Left ventricle myocardium inferior (tissue), 1 donor: ENCODE measurements around the gene CCDC134. TPM values are rescaled to one million over a fixed set of nuclear protein-coding genes. Genes with fewer than 3 reads are reported as not detected.
A peak's percentile ranks its signal among the peaks of the same experiment; 100 is the strongest.

Experiments
- DNase-seq: peaks from one replicate; pipeline ENCODE4 v3.0.0-alpha.2; 2020
- H3K27ac ChIP-seq: fragments of 200-600 bp; replicated peaks from 2 replicates; pipeline ENCODE4 v1.8.0; 2021
- H3K27me3 ChIP-seq: fragments of 200-600 bp; 2 replicates; pipeline ENCODE4 v1.8.0; 2021; ENCODE audit warnings: low read depth
- H3K36me3 ChIP-seq: fragments of 200-600 bp; 2 replicates; pipeline ENCODE4 v1.8.0; 2021
- H3K4me1 ChIP-seq: fragments of 200-600 bp; 2 replicates; pipeline ENCODE4 v1.8.0; 2021
- H3K4me3 ChIP-seq: fragments of 200-600 bp; 2 replicates; pipeline ENCODE4 v1.8.0; 2021; ENCODE audit warnings: mild to moderate bottlenecking, moderate library complexity
- H3K9me3 ChIP-seq: fragments of 200-600 bp; replicated peaks from 2 replicates; pipeline ENCODE4 v1.8.0; 2021
- CTCF ChIP-seq: fragments of 200-600 bp; IDR thresholded peaks from 2 replicates; pipeline ENCODE4 v1.8.0; 2021; ENCODE audit warnings: antibody characterized with exemption, mild to moderate bottlenecking, borderline replicate concordance
- intact Hi-C: fragments of 100-400 bp; cut with micrococcal nuclease; formaldehyde crosslinking; loops from one replicate; pipeline ENCODE4 v1.11.0; 2022
- total RNA-seq: library from RNA; stranded (reverse); fragmentation: NEBNext Ultra II Directional; extraction: Animal tissue kit (Norgen Biotek cat#: 25700); gene quantifications from one replicate; pipeline ENCODE4 v1.2.1, GENCODE V29; 2021
- donor health status: DM: no; HTN: yes; CAD: no; lungs with severe emphysema.

The CCDC134 gene
- total RNA-seq, 1 donor from 2014 or later = 3.9 TPM

DNA sequence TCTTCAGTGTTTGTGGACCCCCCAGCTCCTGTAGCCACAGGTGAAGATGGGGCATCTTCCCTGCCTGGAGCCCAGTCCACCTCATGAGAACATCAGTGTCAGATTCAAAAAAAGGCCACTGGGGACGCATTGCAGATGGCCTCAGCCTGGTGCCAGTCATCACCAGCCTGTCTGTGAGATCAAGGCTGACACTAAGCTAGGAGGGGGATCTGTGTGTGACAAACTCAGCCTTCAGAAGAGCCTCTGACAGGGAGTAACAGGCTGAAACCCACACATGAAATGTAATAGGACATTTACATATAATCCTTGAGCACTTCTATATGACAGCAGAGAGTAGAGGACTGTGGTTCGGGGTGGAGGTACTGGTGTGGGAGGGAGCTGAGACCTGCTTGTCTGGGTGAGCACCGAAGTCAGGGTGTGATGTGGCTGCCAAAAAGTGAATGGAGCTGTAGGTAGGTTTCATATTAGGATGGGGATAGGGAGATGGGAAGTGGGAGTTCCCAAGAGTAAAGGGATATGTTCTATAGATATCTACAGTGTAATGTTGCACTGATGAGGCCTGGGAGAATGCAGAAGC, 20.5 kb upstream of the CCDC134 start:
- Histone ChIP-seq H3K36me3 (no peaks in the 10 kb centered on the region), H3K4me1 (no peaks in the 10 kb centered on the region), H3K4me3 (no peak overlapping the region), H3K27ac (no peak overlapping the region), H3K9me3 (no peaks in the 10 kb centered on the region), H3K27me3 (no peaks in the 10 kb centered on the region)
- intact Hi-C loops = loop anchor here (10.0 kb wide), 1 partner anchor 65 kb away; no protein-coding TSS in a partner anchor
- no peak for DNase-seq
- TF ChIP-seq CTCF = no peak

GRCh38 chr22:41780746-41781505, 19.6 kb upstream of the CCDC134 start:
- no peaks in the 10 kb centered on the region for H3K4me1 ChIP-seq
- H3K36me3 ChIP-seq = no peaks in the 10 kb centered on the region
- H3K27me3 ChIP-seq = no peaks in the 10 kb centered on the region
- H3K9me3 ChIP-seq = no peaks in the 10 kb centered on the region
- no peak for TF ChIP-seq CTCF
- intact Hi-C loops = no loop called here
- peak; percentile 35 for DNase-seq
- H3K27ac ChIP-seq = no peak overlapping the region
- H3K4me3 ChIP-seq = no peak overlapping the region

DNA sequence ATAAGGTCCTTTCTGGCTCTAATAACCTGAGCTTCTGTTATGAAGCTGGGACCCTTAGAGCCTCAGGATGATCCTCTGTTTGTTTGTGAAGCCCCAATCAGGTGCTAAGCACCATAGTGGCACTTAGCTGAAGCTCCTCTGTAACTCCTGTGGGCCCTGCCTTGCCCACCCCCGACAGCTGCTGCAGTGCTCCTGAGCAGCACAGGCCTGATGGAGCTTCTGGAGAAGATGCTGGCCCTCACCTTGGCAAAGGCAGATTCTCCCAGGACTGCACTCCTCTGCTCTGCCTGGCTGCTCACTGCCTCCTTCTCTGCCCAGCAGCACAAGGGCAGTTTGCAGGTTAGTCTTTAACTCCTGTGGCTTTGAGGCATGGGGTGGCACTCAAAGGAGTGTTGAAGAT, 19.0 kb upstream of the CCDC134 start:
- no peak for DNase-seq
- no peak for TF ChIP-seq CTCF
- Histone ChIP-seq H3K4me3 (no peak overlapping the region), H3K9me3 (no peaks in the 10 kb centered on the region), H3K4me1 (no peaks in the 10 kb centered on the region), H3K36me3 (no peaks in the 10 kb centered on the region), H3K27ac (no peak overlapping the region), H3K27me3 (no peaks in the 10 kb centered on the region)
- intact Hi-C loops = no loop called here

DNA sequence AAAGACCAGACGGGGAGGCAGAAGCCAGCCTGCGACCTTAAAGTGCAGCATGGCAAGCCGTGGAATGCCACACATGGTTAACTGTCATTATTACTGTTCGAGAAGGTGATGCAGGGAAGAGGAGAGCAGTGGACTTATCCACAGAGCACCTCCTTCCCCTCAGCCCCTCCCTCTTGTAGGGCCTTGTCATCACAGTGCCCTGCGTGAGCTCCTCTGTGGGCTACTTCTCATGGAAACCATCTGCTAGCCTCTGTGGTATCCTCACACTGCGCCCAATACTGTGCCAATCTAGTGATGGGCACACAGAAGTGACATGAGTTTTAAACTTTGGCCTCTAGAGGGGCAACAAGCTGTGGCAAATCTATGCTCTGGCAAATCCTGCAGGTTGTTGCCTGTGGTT, 18.2 kb upstream of the CCDC134 start:
- no peak for TF ChIP-seq CTCF
- H3K9me3 ChIP-seq = no peaks in the 10 kb centered on the region
- no peak overlapping the region for H3K4me3 ChIP-seq
- no peak overlapping the region for H3K27ac ChIP-seq
- no peaks in the 10 kb centered on the region for H3K36me3 ChIP-seq
- no peaks in the 10 kb centered on the region for H3K27me3 ChIP-seq
- intact Hi-C loops = no loop called here
- H3K4me1 ChIP-seq = no peaks in the 10 kb centered on the region
- DNase-seq = no peak

- Histone ChIP-seq H3K36me3 (no peaks in the 10 kb centered on the region), H3K4me3 (no peak overlapping the region), H3K27ac (no peak overlapping the region), H3K4me1 (no peaks in the 10 kb centered on the region), H3K9me3 (no peaks in the 10 kb centered on the region), H3K27me3 (no peaks in the 10 kb centered on the region)
- intact Hi-C loops = no loop called here
- no peak for TF ChIP-seq CTCF
- no peak for DNase-seq
Observed at GRCh38 chr22:41782751-41783150, 17.7 kb upstream of the CCDC134 start.
